Measurements from ENCODE around the gene JAK3.

The JAK3 gene

DNA sequence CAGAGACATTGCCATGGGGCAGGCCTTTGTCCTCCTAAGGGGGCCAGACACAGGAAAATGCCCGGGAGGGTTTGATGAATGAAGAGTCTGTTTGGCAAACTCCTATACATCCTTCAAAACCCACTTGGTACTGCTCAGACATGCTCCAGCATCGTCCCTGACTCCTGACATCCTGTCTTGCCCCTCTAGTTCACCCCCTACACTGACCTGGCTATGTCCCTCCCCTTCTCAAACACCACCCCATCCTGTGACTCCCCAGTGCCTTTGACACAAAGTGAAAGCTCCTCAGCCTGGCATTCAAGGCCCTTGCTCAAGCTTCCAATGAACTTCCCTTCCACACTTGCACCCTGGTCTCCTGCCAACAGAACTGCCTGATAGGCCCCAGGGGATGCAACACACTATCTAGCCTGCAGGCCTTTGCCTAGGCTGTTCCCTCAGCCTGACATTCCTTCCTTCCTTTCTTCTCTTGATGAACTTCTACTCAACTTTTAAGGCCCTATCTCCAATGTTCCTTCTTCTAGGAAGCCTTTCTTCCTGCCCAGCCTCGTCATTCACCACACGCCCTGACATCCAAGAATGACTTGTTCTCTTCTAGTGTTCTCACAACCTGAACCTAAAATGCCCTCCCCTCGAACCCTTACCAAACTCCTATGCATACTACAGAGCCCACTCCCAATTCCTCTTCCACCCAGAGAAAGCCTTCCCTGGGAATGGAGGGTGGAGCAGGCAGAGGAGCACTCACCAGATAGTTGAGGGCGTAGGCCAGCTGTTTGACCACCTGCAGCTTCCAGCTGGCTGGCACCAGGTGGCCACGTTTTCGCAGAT is 12.4 kb downstream of the JAK3 start:
- TF ChIP-seq, protein P1, sequence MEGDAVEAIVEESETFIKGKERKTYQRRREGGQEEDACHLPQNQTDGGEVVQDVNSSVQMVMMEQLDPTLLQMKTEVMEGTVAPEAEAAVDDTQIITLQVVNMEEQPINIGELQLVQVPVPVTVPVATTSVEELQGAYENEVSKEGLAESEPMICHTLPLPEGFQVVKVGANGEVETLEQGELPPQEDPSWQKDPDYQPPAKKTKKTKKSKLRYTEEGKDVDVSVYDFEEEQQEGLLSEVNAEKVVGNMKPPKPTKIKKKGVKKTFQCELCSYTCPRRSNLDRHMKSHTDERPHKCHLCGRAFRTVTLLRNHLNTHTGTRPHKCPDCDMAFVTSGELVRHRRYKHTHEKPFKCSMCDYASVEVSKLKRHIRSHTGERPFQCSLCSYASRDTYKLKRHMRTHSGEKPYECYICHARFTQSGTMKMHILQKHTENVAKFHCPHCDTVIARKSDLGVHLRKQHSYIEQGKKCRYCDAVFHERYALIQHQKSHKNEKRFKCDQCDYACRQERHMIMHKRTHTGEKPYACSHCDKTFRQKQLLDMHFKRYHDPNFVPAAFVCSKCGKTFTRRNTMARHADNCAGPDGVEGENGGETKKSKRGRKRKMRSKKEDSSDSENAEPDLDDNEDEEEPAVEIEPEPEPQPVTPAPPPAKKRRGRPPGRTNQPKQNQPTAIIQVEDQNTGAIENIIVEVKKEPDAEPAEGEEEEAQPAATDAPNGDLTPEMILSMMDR (IDR thresholded peaks at IDR 0.05; ENCODE audit: extremely low read depth, missing control alignments): no peak

DNA sequence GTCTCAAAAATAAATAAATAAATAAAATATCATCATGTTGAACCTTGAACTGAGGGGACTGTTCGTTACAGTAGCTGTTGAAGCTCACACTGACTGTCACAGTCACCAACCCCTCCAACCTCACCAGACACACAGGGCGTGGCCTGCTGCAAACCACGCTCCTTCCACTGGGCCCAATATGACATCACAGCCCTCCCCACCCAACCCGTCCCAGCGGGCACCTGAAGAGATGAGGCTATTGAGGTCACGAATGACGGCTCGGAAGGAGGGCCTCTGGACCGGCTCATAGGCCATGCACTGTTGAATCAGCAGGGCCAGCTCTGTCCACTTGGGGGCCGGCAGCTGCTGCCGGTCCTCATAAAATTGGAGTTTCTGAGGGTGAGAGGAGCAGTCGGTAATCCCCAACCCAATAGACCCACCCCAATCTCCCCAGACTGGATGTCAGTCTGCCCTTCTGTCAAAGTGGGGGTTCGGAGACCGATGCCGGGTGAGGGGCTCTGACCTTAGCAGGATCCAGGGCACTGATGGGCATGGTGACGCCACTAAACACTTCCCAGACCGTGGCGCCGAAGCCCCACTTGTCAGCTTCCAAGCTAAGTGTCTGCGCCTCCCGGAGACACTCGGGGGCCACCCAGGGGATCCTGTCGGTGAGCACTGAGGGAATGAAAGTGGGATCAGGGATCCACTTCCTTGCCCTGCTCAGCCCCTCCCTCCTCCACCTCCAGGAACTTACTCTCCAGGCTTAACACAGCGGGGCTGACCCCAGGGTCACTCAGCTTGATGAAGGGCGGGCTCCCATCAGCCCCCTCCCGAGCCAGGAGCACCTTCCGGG is 13.2 kb downstream of the JAK3 start:
- TF ChIP-seq, protein P1 (IDR thresholded peaks at IDR 0.05; ENCODE audit: extremely low read depth, missing control alignments): no peak
- DNase-seq (ENCODE audit: low spot score): no peak

More for the DNA sequence above, 12.4 kb downstream of the JAK3 start:
- no peak for DNase-seq (ENCODE audit: low spot score)

DNA sequence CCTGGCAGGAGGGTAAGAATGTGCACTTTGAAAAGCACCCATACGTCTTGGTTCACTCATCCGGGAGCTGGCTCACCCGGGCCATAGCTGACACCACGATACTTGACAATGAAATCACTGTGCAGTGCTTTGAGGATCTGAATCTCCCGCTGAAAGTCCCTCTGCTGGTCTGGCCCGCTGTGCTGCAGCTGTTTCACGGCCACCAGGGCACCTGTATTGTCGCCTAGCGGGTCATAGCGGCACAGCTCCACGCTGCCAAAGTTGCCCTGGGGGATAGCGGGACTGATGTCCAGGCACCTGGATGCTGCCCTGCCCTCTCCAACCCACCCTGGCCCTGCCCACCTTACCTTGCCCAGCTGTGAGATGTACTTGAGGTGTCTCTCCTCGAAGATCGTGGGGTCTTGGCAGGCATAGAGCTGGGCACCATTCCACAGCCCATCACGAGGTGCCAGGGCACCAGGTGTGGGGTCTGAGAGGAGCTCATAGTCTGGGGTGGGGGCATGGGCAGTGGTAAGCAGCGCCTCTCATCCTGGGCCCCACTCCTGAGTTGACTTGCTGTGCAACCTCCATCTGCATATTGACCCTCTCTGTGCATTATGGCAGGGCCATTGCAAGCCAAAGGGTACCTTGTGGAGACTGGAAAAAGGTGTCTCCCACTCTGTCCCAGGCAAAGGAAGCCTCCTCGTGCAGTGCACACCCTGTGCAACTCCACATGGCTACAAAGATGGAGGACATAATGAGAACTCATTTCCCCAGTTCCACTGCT is 15.2 kb downstream of the JAK3 start:
- TF ChIP-seq, protein P1 (IDR thresholded peaks at IDR 0.05; ENCODE audit: extremely low read depth, missing control alignments): no peak

DNA sequence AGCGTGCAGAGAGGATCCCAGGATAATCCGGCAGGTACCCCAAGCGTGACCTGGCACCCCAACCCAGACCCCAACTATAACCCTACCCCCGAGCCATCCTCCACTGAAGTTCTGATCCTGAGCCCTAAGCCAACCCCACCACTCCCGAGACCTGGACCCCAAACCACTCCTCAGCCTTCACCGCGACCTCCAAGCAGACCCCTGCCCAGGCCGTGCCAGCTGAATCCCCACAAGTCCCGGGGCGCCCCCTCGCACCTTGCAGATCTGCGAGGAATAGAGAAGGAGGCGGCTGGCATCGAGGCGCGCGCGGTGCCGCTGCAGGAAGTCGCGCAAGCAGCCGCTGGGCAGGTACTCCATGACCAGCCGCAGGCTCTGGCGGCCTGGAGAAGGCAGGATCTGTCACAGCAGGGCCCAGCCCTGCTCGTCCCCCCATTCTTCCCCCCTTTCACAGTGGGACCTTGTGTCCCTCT is 16.3 kb downstream of the JAK3 start:
- TF ChIP-seq, protein P1 (IDR thresholded peaks at IDR 0.05; ENCODE audit: extremely low read depth, missing control alignments): no peak
- no peak for DNase-seq (ENCODE audit: low spot score)

More for the DNA sequence above, 15.2 kb downstream of the JAK3 start:
- DNase-seq (ENCODE audit: low spot score): no peak

DNA sequence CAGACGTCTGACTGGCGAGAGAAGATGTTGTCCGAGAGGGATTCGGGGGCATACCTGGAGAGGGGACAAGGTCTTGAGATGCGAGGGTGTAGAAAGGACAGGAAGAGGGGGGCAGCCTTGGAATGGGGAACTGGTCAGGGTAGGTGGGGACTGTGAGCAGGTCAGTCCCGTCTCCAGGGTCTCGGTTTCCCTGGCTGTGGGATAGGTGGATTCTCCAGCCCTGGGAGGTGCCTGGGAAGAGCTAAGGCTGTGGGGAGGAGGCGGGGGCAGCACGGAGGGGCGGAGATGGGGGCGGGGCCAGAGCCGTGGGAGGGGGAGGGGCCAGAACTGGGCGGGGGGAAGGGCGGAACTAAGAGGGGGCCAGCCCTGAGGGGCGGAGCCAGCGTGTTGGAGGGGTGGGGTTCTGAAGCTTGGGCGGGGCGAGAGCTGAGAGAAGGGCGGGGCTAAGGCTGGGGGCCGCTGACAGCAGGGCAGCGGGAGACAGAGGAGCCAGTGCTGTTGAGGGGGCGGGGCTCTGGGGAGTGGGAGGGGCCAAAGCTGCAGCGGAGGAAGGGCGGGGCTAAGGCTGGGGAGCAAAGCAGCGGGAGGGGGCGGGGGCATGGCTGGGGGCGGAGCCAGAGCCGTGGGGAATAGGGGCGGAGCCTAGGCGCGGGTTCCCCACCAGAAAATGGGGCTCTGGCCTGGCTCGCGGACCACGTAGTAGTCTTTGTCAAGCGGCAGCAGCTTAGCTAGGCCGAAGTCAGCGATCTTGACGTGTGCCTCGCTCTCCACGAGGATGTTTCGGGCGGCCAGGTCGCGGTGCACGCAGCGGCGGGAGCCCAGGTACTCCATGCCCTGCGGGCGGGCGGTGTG is 17.0 kb downstream of the JAK3 start:
- DNase-seq (ENCODE audit: low spot score): peak; percentile 74
- TF ChIP-seq, protein P1 (IDR thresholded peaks at IDR 0.05; ENCODE audit: extremely low read depth, missing control alignments): no peak

DNA sequence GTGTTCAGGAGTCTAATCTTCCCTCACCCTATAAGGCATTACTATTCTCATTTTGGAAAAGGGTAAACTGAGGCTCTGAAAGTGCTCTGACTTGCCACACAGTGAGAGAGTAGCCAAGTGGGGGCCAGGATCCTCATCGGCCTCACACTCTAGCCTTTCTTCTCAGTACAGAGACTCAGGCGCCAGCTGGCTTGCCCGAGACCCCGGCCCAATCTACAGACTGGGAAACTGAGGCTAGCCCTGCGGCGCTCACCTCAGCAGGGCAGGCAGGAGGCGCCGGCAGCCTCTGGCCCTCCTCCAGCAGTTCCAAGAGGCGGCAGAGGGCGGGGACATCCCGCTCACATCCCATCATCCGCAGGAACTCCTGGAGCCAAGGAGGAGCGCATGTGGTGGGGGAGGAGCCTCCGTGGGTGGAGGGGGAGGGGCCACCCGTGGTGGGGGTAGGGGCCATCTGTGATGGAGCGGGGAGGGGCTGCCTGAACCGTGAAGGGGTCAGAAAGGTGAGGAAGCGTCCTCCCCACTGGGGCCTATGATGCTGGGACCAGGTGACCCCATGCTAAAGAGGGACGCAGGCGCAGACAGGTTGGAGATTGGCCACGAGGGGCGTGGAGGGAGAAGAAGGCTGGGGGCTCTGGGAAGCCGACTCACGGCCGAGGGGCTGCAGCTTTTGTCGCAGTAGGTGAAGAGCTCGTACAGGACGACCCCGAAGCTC is 17.8 kb downstream of the JAK3 start:
- no peak for DNase-seq (ENCODE audit: low spot score)
- TF ChIP-seq, protein P1 (IDR thresholded peaks at IDR 0.05; ENCODE audit: extremely low read depth, missing control alignments): no peak

Data from GM20000 (cell line).